ENCODE measurements around the gene ATP11C. TPM values are rescaled to one million over a fixed set of nuclear protein-coding genes. Genes with fewer than 3 reads are reported as not detected.

The ATP11C gene
- total RNA-seq, 1 experiment from 2014 or later, result 19.4 TPM

DNA sequence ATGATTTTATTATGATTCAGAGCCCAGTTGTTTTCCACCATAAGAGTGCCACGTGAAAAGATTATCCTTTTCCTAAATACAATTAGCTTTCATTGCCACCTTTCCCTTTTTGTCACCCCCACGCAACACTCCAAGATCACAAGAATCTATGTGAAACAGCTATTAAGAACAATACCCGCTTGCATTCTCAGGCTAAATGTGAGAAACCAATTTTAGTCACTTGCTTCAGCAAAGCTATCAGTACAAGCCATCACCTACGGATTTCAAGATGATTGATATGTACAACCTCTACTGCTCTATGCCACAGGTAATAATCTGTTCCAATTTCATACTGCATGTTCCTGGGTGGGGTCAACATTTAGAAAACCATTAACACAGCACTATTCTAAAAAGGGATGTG lies 2.5 kb downstream of the ATP11C start:
- TF ChIP-seq CEBPB (IDR thresholded peaks at IDR 0.05; ENCODE audit: low read depth), result no peak
- no peak for TF ChIP-seq TCF7L2 (IDR thresholded peaks at IDR 0.05; ENCODE audit: borderline replicate concordance, extremely low read depth, insufficient read depth, insufficient read length)
- TF ChIP-seq, protein P1, sequence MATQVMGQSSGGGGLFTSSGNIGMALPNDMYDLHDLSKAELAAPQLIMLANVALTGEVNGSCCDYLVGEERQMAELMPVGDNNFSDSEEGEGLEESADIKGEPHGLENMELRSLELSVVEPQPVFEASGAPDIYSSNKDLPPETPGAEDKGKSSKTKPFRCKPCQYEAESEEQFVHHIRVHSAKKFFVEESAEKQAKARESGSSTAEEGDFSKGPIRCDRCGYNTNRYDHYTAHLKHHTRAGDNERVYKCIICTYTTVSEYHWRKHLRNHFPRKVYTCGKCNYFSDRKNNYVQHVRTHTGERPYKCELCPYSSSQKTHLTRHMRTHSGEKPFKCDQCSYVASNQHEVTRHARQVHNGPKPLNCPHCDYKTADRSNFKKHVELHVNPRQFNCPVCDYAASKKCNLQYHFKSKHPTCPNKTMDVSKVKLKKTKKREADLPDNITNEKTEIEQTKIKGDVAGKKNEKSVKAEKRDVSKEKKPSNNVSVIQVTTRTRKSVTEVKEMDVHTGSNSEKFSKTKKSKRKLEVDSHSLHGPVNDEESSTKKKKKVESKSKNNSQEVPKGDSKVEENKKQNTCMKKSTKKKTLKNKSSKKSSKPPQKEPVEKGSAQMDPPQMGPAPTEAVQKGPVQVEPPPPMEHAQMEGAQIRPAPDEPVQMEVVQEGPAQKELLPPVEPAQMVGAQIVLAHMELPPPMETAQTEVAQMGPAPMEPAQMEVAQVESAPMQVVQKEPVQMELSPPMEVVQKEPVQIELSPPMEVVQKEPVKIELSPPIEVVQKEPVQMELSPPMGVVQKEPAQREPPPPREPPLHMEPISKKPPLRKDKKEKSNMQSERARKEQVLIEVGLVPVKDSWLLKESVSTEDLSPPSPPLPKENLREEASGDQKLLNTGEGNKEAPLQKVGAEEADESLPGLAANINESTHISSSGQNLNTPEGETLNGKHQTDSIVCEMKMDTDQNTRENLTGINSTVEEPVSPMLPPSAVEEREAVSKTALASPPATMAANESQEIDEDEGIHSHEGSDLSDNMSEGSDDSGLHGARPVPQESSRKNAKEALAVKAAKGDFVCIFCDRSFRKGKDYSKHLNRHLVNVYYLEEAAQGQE (IDR thresholded peaks at IDR 0.05; ENCODE audit: low read depth), result no peak
- TF ChIP-seq SIN3A (IDR thresholded peaks at IDR 0.05; ENCODE audit: low read depth), result no peak
- no peak for TF ChIP-seq POLR2A (IDR thresholded peaks at IDR 0.05; ENCODE audit: borderline replicate concordance, extremely low read depth, insufficient read depth, insufficient read length)
- no peak for TF ChIP-seq ZNF274 (IDR thresholded peaks at IDR 0.05; ENCODE audit: low read depth, low read length)
- no peak for TF ChIP-seq EZH2 (IDR thresholded peaks at IDR 0.05)
- TF ChIP-seq RAD21 (IDR thresholded peaks at IDR 0.05; ENCODE audit: low read depth), result no peak
- TF ChIP-seq, protein P2, sequence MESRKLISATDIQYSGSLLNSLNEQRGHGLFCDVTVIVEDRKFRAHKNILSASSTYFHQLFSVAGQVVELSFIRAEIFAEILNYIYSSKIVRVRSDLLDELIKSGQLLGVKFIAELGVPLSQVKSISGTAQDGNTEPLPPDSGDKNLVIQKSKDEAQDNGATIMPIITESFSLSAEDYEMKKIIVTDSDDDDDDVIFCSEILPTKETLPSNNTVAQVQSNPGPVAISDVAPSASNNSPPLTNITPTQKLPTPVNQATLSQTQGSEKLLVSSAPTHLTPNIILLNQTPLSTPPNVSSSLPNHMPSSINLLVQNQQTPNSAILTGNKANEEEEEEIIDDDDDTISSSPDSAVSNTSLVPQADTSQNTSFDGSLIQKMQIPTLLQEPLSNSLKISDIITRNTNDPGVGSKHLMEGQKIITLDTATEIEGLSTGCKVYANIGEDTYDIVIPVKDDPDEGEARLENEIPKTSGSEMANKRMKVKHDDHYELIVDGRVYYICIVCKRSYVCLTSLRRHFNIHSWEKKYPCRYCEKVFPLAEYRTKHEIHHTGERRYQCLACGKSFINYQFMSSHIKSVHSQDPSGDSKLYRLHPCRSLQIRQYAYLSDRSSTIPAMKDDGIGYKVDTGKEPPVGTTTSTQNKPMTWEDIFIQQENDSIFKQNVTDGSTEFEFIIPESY (IDR thresholded peaks at IDR 0.05; ENCODE audit: extremely low read depth, insufficient replicate concordance, low read length), result no peak
- no peak for TF ChIP-seq CBX3 (IDR thresholded peaks at IDR 0.05; ENCODE audit: low read depth)
- no peak for TF ChIP-seq SRF (IDR thresholded peaks at IDR 0.05; ENCODE audit: low read depth)
- TF ChIP-seq POLR2AphosphoS5 (IDR thresholded peaks at IDR 0.05; ENCODE audit: low read depth, low read length), result no peak
- TF ChIP-seq EGR1 (IDR thresholded peaks at IDR 0.05; ENCODE audit: low read depth), result no peak
- POLR2A ChIA-PET, result no interaction called here
- H3K9me3 ChIP-seq (ENCODE audit: control insufficient read depth in 1 of 2, insufficient read depth in 1 of 2, low read depth in 1 of 2, low read length in 2 of 2), result no peaks in the 10 kb centered on the region
- intact Hi-C loops (cut with micrococcal nuclease), result no loop called here
- H4K20me1 ChIP-seq (ENCODE audit: insufficient read depth), result no peaks in the 10 kb centered on the region
- H3K4me2 ChIP-seq (ENCODE audit: low read length), result peak overlapping the region; percentile 80
- ATAC-seq, result no peak
- RAD21 ChIA-PET (ENCODE audit: low non-redundant PET in 1 of 2, low total read pairs in 2 of 2, uncharacterized antibody in 2 of 2, unreplicated experiment in 2 of 2), result no interaction called here
- peak overlapping the region; percentile 59 to 66; a peak in 2 of 4 replicates for H3K4me3 ChIP-seq (replicated peaks in 1 of 2; ENCODE audit: low read depth in 1 of 2, low read length in 2 of 2)
- no peaks in the 10 kb centered on the region for H3K9me2 ChIP-seq (ENCODE audit: insufficient read depth)
- no peak overlapping the region for H3K27ac ChIP-seq (ENCODE audit: low read depth, low read length)
- no peak for DNase-seq (ENCODE audit: low read depth, low spot score)
- no peak overlapping the region for H2AFZ ChIP-seq (ENCODE audit: low read depth, low read length, poor library complexity, severe bottlenecking)
- no TSS peak for BruUV-seq (replicated peaks)
- H3K4me1 ChIP-seq (ENCODE audit: control insufficient read depth in 1 of 2, insufficient read depth in 2 of 2, low read length in 2 of 2), result peaks cover 6 to 15% of the 10 kb centered on the region in 2 experiments
- H3K9ac ChIP-seq (ENCODE audit: low read length), result peak overlapping the region; percentile 70; the same call in 1 of the 2 replicates
- peaks cover 36% of the 10 kb centered on the region for H3K79me2 ChIP-seq (ENCODE audit: insufficient read depth, low read length)
- H3K36me3 ChIP-seq (ENCODE audit: control insufficient read depth in 1 of 2, insufficient read depth in 2 of 2, low read length in 2 of 2), result no peaks in the 10 kb centered on the region
- H3K27me3 ChIP-seq (ENCODE audit: insufficient read depth, low read length), result no peaks in the 10 kb centered on the region
- CTCF ChIA-PET, result no interaction called here

Data from HCT116 (cell line).